ENCODE data around the gene DLX5.

Gene DLX5

GRCh38 chr7:97005183-97006054, 19.2 kb downstream of the DLX5 start, which contains the start of gene DLX6:
DLX6 (plus strand) TSS chr7:97005553; CDS start chr7:97005978, 425 bp downstream.
- peak; percentile 24 for DNase-seq

- DNase-seq = peak; percentile 6
Observed at GRCh38 chr7:97004247-97005182, 20.1 kb downstream of the DLX5 start.

- DNase-seq = peak; percentile 11
Observed at GRCh38 chr7:97003262-97004246, 21.1 kb downstream of the DLX5 start.

- DNase-seq = peak; percentile 6
Observed at GRCh38 chr7:97002555-97003261, 21.9 kb downstream of the DLX5 start.

GRCh38 chr7:97001656-97002554, 22.7 kb downstream of the DLX5 start:
- DNase-seq = peak; percentile 9

- DNase-seq = no peak
Observed at GRCh38 chr7:97001221-97001620, 23.4 kb downstream of the DLX5 start.

DNA sequence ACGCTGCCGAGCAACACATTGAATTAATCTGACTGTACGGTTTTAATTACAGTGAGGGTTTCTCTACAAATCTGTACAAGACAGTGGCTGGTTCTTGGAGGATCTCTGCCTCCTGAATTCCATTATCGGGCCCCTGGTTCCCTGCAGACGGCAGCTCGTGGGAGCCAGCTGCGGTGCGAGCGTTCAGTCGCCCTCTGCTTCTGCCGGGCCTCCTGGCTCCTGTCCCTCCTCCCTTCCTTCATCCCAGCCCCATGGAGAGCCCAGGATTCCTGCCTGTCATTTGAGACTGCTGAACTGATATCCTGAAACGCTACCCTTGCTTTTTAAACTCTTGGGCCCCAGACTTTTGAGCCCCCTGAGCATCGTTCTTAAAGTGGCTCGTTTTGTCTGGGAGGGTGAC, 25.9 kb downstream of the DLX5 start:
- no peak for DNase-seq

GRCh38 chr7:96998333-96998732, 26.3 kb downstream of the DLX5 start:
- DNase-seq = no peak

DNA sequence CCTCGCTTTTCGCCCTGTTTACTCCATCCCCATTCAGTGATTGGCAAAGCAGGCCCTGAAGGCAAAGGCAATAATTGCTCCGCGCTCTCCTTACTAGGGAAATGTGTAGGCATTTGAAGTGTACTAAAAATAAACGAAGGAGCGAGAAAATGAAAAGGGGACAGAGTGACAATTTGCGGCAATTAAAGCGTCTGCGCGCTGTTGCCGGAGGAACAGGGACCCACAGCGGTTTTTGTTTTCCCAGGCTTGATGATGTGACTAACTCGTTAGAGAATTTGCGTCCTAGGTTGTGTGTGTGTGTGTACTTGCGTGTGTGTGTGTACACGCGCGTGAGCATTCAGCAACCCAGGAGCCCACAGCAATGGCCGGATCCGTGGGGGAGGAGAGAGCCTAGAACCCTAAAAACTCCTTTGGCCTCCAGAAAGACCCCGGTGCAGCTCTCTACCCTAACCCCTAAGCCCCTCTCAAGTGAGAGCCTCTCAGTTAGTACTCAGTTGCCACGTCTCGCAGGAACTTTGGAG, 27.1 kb downstream of the DLX5 start:
- DNase-seq = no peak

DNA sequence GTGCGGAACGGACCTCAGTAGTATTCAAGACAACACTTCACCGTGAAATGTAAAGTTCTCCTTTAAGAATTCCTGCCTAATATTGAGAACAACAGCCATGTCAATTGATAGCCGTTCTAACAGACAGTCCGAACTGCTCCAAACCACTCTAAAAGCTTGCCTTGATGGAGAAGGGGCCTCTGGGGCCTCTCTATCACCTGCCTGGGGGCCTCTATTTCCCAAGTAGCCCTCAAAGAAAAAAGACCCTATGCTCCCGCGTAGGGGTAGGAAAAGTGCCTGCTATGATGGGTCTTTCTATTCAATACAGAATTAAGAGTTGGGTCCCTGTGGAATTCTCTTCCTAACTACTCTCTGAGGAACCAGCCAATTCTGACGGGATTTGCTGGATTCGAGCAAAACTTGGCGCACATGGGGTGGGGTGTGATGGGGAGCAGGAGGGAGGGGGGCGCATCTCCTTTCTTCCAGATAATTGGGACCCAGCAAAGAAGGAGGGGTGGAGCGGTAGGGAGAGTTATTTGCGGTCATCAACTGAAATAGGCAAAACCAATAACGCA, 27.6 kb downstream of the DLX5 start:
- DNase-seq = no peak

DNA sequence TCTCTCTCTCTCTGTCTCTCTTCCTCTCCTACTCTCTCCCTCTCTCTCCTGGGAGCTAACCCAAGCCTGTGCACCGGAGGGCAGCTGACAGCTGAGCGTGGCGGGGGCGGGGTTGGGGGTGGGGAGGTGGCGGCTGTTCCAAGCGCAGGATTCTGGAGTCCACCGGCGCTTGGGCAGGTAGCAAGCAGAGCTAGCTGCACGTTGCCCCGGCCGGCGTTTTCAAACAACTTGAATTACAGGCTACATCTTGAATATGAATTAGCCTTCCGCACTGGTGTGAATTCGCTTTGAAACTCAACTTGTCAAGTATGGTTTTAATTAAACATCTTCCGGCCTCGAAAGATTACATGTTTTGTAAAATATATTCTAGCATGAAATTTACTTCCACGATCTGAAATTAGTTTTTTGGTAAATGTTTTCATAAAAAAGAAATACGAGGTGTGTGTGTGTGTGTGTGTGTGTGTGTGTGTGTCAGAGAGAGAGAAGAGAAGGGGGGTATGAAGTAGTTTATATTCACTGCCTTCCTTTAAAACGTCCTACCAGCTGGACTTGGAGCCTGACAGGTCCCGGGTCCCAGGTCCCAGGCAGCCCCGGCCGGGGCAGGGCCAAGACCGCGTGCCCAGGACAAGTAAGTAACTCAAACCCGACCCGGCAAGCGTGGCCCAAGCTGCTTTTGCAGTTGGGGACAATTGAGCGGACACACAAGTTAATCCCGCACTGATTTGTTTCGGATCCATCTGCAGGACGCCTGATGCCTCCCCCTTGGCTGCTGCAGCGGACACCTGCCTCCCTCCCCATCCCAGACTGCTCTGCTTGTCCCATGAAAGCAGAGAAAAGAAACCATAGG, 28.3 kb downstream of the DLX5 start:
- no peak for DNase-seq

DNA sequence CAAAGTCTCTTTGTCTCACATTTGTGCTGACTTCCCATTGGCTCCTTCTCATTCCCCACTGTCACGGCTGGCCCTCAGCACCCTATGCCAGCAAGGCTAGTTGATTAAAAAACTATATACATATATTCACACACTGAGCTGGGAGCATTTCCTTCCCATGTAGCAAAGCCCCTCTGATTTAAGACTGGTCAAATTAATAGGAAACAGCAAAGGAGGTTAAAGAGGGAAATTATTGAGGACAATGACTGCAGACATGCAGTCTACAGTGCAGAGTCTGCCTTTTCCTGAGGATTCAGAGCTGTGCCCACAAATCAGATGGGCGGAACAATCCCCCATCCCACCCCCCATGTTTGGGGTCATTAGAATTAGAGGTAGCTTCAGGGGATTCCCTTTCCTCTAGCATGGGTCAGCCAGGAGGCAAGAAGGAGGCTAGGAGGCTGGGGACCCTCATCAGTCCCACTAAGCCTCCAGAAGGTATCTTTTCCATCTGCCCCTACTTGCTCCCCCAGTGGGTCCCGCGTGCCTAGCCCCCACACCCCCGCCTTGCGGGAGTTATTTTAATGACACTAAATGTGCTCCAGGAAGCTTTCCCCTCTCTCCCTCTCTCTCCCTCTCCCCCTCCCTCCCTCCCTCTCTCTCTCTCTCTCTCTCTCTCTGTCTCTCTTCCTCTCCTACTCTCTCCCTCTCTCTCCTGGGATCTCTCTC, 29.1 kb downstream of the DLX5 start:
- DNase-seq = no peak

GRCh38 chr7:96993980-96994379, 30.7 kb downstream of the DLX5 start:
- no peak for DNase-seq

DNA sequence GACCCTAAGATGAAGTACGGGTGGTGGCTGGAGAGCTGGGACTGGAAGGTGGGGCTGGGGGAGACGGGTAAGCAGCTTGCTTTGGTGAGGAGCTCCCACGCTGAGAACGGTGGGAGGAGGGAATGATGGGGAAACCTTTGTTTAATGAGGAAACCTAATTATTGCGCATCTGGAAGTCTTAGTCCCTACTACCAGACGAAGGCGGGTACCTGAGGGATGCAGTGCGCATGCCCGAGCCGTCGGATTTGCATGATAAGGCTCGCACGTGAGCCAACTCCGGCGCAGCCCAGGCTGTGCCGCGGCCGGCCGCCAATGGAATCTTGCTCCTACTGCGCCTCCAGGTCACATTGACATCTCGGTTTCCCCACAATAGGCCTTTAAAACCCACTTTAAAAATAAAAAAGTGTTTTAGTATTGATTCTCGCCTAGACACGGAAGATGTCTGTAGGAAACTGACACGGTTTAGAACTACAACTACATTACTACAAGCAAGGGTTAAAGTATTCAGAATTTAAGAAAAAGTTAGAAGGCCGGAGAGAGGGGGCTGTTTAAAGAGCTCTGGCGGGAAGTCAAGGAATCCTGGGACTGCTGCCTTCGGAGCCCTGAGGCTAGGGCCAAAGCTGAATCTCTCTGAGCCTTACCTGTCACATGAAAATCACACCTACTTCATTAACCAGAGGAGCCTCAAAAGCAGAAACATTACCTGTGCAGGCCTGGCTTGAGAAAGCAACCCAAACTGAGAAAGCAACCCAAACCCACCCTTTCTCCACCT, 31.4 kb downstream of the DLX5 start:
- no peak for DNase-seq

- DNase-seq = no peak
Observed at GRCh38 chr7:96992192-96993005, 32.2 kb downstream of the DLX5 start.

- DNase-seq = no peak
Observed at GRCh38 chr7:96991546-96992191, 33.0 kb downstream of the DLX5 start.

Data from 8988T (cell line).